T follicular helper cell (primary cell): ENCODE measurements around the gene ARHGAP19.

Experiments
- DNase-seq: peaks from one replicate; pipeline ENCODE4 v3.0.0-alpha.2; 2020; ENCODE audit warnings: low read depth
- total RNA-seq, 2 experiments: gene quantifications; one replicate each; lab custom pipeline; 2026; lab: John Stamatoyannopoulos, UW

ARHGAP19 gene
- total RNA-seq: 14.6 to 22.4 reads per million in 2 experiments

GRCh38 chr10:97292097-97292861, at the start of gene ARHGAP19:
TSS of gene ARHGAP19 (minus strand) at chr10:97292637. CDS start at chr10:97292627, 10 bp downstream.
- peak; percentile 89 for DNase-seq

- DNase-seq: no peak
Measured at GRCh38 chr10:97341416-97341815, 49.0 kb upstream of the ARHGAP19 start.

GRCh38 chr10:97338041-97338440, 45.6 kb upstream of the ARHGAP19 start:
- DNase-seq: no peak

DNA sequence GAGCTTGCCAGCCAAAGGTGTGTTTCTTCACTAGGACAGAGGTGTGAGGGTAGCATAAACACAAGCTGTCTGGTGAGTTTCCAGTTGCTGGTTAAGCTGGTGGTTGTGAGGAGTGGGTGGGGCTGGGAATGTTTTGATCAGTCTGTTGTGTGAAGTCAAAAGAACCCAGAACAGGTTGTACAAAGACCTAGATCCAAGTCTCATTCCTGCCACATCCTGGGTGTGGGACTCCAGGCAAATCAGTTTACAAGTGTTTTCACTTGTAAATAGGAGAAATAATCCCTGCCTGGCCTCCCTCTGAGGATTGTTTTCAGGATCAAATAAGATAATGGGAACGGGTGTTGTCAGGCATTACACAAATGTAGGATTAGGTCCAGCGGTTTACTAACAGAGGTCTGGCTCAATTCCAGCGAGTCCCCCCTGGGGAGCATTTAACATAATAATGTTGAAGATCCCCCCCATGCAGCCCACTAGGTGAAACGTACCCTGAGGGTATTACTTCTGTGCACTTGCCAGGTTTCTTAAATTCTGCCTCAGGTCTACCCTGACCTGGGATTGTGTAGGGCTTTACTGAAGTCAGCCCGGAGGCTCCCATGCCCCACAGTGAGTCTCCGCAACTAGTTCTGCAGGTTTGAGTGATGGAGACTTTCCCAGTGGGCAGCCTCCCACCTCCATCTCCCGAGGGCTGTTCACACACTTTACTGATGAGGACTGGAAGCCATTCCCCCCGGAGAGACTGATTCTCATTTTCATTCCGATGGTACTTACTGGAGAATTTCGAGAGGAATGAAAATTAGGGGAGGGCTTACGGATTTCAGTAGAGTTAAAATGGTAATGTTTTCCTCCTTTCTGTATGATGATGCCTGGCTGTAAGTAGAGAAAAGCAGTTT, 44.8 kb upstream of the ARHGAP19 start:
- DNase-seq: no peak

DNA sequence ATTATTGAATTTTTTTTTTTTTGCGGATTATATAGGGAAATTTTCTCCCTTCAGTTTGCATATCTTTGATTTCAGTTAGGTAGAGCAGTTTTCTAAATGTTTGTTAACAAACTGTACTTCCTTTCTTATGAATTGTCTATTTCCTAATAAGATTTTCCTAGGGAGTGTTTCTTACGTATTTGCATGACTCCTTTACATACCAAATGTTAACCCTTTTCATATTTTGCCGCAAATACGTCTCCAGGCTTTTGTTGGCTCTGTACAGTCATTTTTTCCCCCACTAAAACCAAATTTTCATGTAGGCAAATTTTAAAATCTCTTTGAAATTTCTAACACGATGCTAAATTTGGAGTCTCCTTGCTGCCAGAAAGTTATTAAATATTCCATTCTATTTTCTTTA, 44.0 kb upstream of the ARHGAP19 start:
- DNase-seq: no peak

GRCh38 chr10:97336006-97336405, 43.6 kb upstream of the ARHGAP19 start:
- no peak for DNase-seq

DNA sequence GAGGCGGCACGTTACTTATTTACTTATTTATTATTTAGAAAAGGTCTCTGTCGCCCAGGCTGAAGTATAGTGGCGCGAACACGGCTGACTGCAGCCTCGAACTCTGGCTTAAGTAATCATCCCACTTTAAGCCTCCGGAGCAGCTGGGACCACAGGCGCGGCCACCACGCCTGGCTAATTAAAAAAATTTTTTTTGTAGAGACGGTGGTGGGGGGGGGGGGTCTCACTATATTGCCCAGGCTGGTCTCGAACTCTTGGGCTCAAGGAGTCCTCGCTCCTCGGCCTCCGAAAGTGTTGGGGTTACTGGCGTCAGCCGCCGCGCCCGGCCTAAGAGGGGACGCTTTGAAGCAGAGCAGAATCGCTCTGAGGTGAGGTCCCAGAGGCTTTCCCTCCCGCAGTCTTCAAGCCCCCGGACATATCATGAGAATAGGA, 42.8 kb upstream of the ARHGAP19 start:
- DNase-seq: no peak

- DNase-seq: peak; percentile 82
Measured at GRCh38 chr10:97334370-97335175, 42.1 kb upstream of the ARHGAP19 start, which contains the start of gene FRAT2. TSS of gene FRAT2 (minus strand) at chr10:97334729. CDS start at chr10:97334572, 157 bp downstream.

DNA sequence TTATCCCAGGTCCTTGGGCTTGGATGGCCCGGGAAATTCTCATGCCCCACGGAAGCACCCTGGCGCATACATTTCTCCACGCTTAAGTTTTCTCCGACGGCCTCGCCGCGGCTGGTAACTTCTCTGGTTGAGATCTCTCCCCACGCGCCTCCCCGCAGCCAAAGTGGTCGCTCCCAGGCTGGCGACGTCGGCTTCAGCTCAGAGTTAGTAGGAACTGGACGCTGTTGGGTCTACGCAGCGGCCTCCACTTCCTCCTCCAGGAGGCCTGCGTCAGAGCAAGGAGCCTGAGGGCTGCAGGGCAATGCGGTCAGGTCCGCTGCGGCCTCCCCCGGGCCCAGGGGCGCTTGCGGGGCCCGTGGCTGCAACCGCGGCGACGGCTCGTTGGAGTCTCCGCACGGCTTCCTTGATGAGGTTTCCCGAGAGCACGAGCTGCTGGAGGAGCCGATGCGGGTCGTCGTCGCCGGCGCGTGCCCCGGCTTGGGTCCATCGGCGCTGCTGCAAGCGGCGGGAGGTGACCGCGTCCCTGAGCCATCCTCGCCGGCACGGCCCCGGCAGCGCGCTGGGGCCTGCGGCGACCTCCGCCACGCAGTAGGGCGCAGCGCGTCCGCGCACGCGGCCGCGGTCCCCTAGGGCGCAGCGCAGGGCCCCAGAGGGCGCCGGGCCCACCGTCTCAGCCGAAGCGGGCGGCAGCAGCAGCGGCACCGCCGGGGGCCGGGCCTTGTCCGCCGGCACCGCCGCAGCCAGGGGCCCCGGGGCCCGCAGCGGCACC, 41.3 kb upstream of the ARHGAP19 start:
- peak; percentile 10 for DNase-seq

DNA sequence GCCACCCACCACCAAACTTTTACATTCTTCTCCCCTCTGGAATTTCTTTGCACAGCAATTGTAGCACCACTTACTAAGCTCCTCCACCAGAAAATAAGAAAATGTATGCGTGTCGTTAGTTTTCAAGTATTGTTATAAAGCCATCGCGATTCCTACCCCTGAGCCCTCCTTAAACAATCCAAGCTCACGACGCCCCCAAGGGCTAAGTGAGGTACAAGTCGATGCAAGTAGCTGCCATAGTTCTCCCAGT, 40.8 kb upstream of the ARHGAP19 start:
- no peak for DNase-seq

- DNase-seq: no peak
Measured at GRCh38 chr10:97332591-97333350, 40.3 kb upstream of the ARHGAP19 start.

DNA sequence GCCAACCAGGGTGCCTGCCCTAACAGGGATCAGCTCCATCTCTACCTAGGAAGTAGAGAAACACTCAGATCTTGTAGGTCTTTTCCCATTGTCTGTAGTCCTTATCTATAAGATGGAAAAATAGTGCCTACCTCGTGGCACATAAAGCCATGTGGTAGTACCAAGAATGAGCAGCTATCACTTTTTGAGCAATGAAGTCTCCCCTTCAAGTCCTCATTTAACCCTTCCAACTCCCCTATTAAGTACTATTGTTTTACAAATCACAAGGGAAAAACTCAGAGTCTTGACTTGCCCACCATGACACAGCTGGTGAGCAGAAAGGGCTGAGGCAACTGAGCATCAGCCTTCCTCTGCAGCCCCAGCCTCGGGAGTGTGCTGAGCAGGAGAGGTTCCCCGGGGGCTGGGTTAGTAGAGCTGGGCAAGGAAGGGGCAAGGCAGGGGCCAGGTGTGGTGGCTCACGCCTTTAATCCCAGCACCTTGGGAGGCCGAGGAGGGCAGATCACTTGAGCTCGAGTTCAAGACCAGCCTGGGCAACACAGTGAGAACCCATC, 38.8 kb upstream of the ARHGAP19 start:
- DNase-seq: no peak

DNA sequence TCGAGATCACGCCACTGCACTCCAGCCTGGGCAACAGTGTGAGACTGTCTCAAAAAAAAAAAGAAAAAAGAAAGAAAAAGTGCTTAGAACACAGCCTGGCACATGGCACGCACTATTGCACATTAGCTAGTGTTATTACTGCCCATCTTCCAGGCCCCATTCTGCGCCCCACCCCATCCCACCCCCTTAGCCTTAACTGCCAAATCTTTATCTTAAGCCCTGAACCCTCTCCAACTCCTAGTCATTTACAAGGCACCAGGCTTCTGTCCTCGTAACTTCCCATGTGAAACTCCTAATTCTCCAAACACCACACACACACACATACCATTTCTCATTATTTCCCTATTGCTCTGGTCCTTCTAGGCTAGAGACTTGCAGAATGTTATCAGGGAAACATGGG, 37.3 kb upstream of the ARHGAP19 start:
- DNase-seq: no peak

GRCh38 chr10:97328646-97329453, 36.4 kb upstream of the ARHGAP19 start:
- DNase-seq: no peak

DNA sequence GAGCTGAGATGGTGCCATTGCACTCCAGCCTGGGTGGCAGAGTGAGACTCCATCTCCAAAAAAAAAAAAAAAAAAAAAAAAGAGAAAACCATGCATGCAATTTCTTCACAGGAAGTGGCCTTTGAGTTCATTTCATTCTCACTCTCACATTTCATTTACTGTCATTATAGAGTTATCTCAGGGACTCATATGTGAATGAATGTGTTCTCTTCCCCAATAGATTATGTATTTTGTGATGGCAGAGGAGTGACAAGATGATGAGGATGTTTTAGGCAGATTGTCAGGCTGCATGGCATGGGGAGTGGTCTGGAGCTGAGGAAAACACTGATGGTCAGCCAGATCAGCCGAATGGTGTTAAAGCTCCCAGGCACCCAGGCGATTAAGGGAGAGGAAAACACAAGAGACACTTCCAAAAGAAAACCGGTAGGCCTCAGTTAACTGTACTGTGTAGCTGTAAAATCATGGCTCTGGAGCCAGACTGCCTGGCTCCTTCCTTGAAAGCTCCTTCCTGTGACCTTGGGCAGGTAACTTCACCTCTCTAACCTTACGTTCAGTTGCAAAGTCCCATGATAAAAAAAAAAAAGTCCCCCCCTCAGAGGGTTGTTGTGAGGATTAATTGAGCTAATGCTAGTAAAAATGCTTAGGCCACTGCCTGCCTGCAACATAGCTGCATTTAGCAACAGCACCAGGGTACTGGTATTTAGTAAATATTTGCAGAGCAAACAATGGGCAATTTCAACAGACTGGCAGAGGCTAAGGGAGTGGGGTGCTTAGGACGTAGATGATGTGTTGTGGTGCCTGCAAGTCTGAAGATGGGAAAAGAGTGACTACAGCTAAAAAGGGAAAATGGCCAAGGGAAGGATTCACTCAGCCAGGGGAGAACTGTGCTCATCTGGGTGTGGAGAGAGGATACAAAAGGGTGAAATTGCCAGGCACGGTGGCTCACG, 35.2 kb upstream of the ARHGAP19 start:
- no peak for DNase-seq

GRCh38 chr10:97325754-97326153, 33.3 kb upstream of the ARHGAP19 start:
- DNase-seq: no peak

- DNase-seq: no peak
Measured at GRCh38 chr10:97323501-97323900, 31.1 kb upstream of the ARHGAP19 start.

GRCh38 chr10:97321804-97322190, 29.4 kb upstream of the ARHGAP19 start:
- no peak for DNase-seq
